Smooth muscle cell (in vitro differentiated cells): ENCODE measurements around the gene CTNNA2. TPM values are rescaled to one million over a fixed set of nuclear protein-coding genes. Genes with fewer than 3 reads are reported as not detected.

Experiments used
- DNase-seq: peaks from one replicate; lab custom pipeline; 2025; ENCODE audit not compliant: unreplicated experiment; lab: John Stamatoyannopoulos, UW
- H2AFZ ChIP-seq: fragments of 200-600 bp; sonication (generic); 2 replicates; pipeline ENCODE4 v1.6.0; 2016; ENCODE audit warnings: antibody characterized with exemption, low read depth, mild to moderate bottlenecking
- H3F3A ChIP-seq: fragments of 200-600 bp; sonication (generic); 2 replicates; pipeline ENCODE4 v1.6.0; 2017; ENCODE audit warnings: antibody characterized with exemption, low read depth
- H3K27ac ChIP-seq: fragments of 200-600 bp; sonication (generic); 2 replicates; pipeline ENCODE4 v1.5.1; 2016; ENCODE audit warnings: low read depth, mild to moderate bottlenecking
- H3K27me3 ChIP-seq: fragments of 200-600 bp; sonication (generic); 2 replicates; pipeline ENCODE4 v1.6.1; 2016; ENCODE audit warnings: low read depth, mild to moderate bottlenecking
- H3K36me3 ChIP-seq: fragments of 200-600 bp; sonication (generic); 2 replicates; pipeline ENCODE4 v1.5.1; 2016; ENCODE audit warnings: low read depth
- H3K4me1 ChIP-seq: fragments of 200-600 bp; sonication (generic); 2 replicates; pipeline ENCODE4 v1.5.1; 2016; ENCODE audit warnings: low read depth
- H3K4me2 ChIP-seq: fragments of 200-600 bp; sonication (generic); 2 replicates; pipeline ENCODE4 v1.6.0; 2016; ENCODE audit warnings: mild to moderate bottlenecking
- H3K4me3 ChIP-seq: fragments of 200-600 bp; sonication (generic); 2 replicates; pipeline ENCODE4 v1.5.1; 2016; ENCODE audit warnings: mild to moderate bottlenecking
- H3K79me2 ChIP-seq: fragments of 200-600 bp; sonication (generic); 2 replicates; pipeline ENCODE4 v1.6.0; 2016; ENCODE audit warnings: low read depth, mild to moderate bottlenecking
- H3K9ac ChIP-seq: fragments of 200-600 bp; sonication (generic); 2 replicates; pipeline ENCODE4 v1.6.0; 2016; ENCODE audit warnings: low read depth
- H3K9me3 ChIP-seq: fragments of 200-600 bp; sonication (generic); replicated peaks from 2 replicates; pipeline ENCODE4 v1.5.1; 2016; ENCODE audit warnings: low read depth
- H4K20me1 ChIP-seq: fragments of 200-600 bp; sonication (generic); 2 replicates; pipeline ENCODE4 v1.6.0; 2016; ENCODE audit warnings: low read depth
- WGBS: methylation state at CpG from one replicate; pipeline ENCODE4 v1.1.7; 2016; ENCODE audit warnings: low lambda C conversion rate; 5-methylcytosine and 5-hydroxymethylcytosine counted together
- polyA plus RNA-seq: library from polyadenylated mRNA; unstranded; fragments of >200 nt; fragmentation: Nextera tagmentation; extraction: Ambion mirVana; gene quantifications from 2 replicates; pipeline ENCODE4 v1.2.1, GENCODE V29; 2016
- total RNA-seq: library from RNA; depleted of rRNA; stranded (reverse); fragments of >200 nt; gene quantifications from 2 replicates; pipeline ENCODE4 v1.2.3, GENCODE V29; 2014
- TF ChIP-seq, protein P1 (sequence below): fragments of 200-600 bp; sonication (generic); IDR thresholded peaks from 2 replicates; pipeline ENCODE4 v1.5.1; 2017; ENCODE audit warnings: borderline replicate concordance, mild to moderate bottlenecking, antibody characterized with exemption; ENCODE audit not compliant: insufficient read depth, poor library complexity, severe bottlenecking

Gene CTNNA2
- total and polyA plus RNA-seq, 2 experiments from 2014 or later, result not detected

DNA sequence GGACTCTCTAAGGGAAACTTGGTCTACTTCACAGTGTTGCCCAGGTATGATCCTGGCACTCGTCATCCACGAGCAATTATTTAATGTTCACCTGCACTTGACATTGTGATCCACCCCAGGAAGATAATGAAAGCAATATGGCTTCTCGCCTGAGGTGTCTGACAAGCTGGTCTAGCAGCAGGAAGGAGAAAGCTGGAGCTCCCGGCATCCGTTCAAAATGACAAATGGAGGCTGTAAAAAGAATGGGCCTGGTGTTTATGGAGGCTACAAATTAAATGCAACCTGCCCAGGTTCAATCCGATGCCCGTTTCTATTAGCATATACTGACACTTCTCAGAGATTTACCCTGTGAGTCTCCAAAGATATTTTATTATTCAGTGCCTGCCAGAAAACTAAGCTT lies 317.6 kb downstream of the CTNNA2 start:
- H3K4me3 ChIP-seq, result no peak overlapping the region
- H3K9me3 ChIP-seq, result no peaks in the 10 kb centered on the region
- no peaks in the 10 kb centered on the region for H4K20me1 ChIP-seq
- peaks cover 8% of the 10 kb centered on the region for H3K4me1 ChIP-seq
- no peak for DNase-seq
- H3K36me3 ChIP-seq, result no peaks in the 10 kb centered on the region
- TF ChIP-seq, protein P1, sequence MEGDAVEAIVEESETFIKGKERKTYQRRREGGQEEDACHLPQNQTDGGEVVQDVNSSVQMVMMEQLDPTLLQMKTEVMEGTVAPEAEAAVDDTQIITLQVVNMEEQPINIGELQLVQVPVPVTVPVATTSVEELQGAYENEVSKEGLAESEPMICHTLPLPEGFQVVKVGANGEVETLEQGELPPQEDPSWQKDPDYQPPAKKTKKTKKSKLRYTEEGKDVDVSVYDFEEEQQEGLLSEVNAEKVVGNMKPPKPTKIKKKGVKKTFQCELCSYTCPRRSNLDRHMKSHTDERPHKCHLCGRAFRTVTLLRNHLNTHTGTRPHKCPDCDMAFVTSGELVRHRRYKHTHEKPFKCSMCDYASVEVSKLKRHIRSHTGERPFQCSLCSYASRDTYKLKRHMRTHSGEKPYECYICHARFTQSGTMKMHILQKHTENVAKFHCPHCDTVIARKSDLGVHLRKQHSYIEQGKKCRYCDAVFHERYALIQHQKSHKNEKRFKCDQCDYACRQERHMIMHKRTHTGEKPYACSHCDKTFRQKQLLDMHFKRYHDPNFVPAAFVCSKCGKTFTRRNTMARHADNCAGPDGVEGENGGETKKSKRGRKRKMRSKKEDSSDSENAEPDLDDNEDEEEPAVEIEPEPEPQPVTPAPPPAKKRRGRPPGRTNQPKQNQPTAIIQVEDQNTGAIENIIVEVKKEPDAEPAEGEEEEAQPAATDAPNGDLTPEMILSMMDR, result no peak
- H3K9ac ChIP-seq, result no peak overlapping the region
- no peak overlapping the region for H3K27ac ChIP-seq
- H3F3A ChIP-seq, result no peaks in the 10 kb centered on the region
- no peaks in the 10 kb centered on the region for H3K79me2 ChIP-seq
- WGBS, result 91% methylated on average over 7 of the region's 7 CpGs
- H2AFZ ChIP-seq, result no peak overlapping the region
- no peak overlapping the region for H3K4me2 ChIP-seq
- no peaks in the 10 kb centered on the region for H3K27me3 ChIP-seq

DNA sequence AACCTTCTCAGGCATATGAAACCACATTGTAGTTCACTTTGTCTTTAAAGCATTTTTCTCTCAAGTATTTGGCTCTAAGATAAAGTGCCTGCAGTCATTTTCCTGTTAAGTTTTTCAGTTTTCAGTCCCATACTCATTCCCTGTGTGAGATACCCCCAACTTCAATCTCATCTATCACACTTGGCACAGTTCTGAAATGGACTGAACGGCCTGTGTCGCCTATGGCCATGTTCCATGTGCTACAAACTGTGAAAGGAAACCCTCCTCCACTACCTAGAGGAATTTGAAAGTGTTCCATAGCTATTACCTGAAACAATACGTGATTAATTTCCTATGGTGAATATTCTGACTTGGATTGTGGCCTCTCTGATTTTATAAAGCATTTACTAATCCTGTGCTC lies 319.1 kb downstream of the CTNNA2 start:
- Histone ChIP-seq H3K36me3 (no peaks in the 10 kb centered on the region), H3K27me3 (no peaks in the 10 kb centered on the region), H3K9me3 (no peaks in the 10 kb centered on the region), H3K4me3 (no peak overlapping the region), H3K9ac (no peak overlapping the region), H3K79me2 (no peaks in the 10 kb centered on the region), H2AFZ (no peak overlapping the region), H3K4me2 (no peak overlapping the region), H3F3A (no peaks in the 10 kb centered on the region), H3K4me1 (peaks cover 8% of the 10 kb centered on the region), H3K27ac (no peak overlapping the region), H4K20me1 (no peaks in the 10 kb centered on the region)
- TF ChIP-seq, protein P1, result no peak
- 50% methylated on average over 3 of the region's 3 CpGs for WGBS
- no peak for DNase-seq

DNA sequence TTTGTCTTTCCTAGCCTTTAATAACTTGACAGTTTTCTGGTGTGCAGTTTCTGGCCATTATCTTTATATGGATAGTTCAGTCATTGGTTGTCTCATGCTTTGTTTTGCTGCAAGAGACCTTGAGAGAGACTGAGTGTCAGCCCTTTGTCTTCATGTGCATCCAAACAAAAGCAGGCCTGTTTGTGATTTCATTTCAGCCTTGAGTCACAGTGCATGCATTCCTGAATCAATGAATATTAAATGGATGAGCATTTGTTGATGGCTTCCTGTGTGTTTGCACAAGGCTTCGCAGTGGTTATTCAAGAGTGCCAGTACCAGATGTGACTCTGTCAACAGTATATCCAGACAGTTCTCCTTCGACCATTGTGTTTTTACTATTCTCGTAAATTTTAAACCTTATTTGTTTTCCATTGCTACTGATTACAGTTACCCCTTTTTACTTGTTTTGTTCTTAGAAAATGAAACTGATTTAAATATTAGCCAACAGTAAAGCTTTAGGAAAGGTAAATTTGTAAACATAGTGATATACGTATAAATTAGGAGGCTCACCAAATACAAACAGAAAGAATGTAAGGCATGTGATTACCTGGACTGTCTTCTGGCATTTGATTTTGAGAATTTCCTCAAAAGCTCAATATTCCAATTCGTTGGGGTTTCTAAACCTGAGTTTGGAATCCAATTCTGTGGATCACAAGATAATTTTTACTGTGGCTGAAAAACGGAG lies 319.8 kb downstream of the CTNNA2 start:
- Histone ChIP-seq H2AFZ (no peak overlapping the region), H3K36me3 (no peaks in the 10 kb centered on the region), H3F3A (no peaks in the 10 kb centered on the region), H3K9ac (no peak overlapping the region), H4K20me1 (no peaks in the 10 kb centered on the region), H3K27me3 (no peaks in the 10 kb centered on the region), H3K27ac (no peak overlapping the region), H3K9me3 (no peaks in the 10 kb centered on the region), H3K4me1 (peaks cover 8% of the 10 kb centered on the region), H3K4me3 (no peak overlapping the region), H3K79me2 (no peaks in the 10 kb centered on the region), H3K4me2 (no peak overlapping the region)
- no peak for DNase-seq
- TF ChIP-seq, protein P1, result no peak
- WGBS, result 32% methylated on average over 6 of the region's 6 CpGs
